SKM-1 treated with dmso at 0.1 percent for 144 hours (cell line): ENCODE measurements around the gene CD7.
A peak's percentile ranks its signal among the peaks of the same experiment; 100 is the strongest.

Source experiments
- DNase-seq: peaks from one replicate; lab custom pipeline; 2025; ENCODE audit not compliant: unreplicated experiment; lab: John Stamatoyannopoulos, UW

Gene CD7

DNA sequence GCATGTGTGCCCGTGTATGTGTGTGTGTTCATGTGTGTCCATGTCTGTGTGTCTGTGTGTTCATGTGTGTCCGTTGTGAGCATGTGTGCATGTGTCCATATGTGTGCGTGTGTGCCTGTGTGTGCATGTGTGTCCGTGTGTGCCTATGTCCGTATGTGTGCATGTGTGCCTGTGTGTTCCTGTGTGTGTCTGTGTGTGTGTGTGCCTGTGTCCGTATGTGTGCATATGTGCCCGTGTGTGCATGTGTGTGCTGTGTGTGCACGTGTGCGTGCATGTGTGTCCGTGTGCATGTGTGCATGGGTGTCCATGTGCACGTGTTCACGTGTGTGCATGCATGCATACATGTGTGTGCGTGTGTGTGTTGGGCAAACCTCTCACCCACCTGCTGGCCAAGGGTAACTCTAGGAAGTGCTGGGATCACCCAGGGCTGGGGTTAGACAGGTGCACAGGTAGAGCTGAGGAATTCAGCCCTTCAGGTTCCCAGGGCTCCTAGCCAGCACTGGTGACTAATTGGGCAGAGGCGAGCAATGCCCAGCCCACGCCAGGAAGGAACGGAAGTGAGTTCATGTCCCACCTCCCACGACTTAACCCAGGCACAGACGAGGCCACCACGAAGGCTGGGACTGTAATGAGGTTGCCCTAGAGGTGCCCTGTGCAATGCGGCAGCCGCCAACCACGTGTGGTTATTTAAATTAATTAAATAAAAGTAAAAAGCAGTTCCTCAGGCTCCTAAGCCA is 35.7 kb downstream of the CD7 start:
- DNase-seq: no peak

DNA sequence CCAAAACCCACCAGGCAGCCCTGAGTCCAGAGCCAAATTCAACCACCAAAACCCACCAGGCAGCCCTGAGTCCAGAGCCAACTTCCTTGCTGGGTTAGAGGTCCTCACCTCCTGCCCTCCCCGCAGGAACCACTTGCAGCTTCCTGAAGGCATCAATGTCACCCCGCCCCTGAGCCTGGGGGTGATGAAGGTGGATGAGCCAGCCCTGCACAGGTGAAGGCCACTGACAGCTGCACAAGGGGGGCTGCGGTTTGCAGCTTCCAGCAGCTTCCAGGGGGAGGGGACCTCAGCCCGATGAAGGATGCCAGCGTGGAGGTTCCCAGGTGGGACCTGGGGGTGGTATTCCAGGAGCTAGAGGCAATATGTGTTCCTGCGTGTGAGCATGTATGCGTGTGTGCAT is 36.3 kb downstream of the CD7 start:
- no peak for DNase-seq

DNA sequence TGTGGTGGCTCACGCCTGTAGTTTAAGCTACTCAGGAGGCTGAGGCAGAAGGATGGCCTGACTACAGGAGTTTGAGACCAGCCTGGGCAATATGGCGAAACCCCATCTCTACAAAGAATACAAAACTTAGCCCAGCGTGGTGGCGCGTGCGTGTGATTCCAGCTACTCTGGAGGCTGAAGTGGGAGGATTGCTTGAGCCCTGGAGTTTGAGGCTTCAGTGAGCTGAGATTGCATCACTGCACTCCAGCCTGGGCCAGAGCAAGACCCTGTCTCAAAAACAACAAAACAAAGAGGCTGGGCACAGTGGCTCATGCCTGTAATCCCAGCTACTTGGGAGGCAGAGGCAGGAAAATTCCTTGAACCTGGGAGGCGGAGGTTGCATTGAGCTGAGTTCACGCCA is 36.9 kb downstream of the CD7 start:
- DNase-seq: no peak

DNA sequence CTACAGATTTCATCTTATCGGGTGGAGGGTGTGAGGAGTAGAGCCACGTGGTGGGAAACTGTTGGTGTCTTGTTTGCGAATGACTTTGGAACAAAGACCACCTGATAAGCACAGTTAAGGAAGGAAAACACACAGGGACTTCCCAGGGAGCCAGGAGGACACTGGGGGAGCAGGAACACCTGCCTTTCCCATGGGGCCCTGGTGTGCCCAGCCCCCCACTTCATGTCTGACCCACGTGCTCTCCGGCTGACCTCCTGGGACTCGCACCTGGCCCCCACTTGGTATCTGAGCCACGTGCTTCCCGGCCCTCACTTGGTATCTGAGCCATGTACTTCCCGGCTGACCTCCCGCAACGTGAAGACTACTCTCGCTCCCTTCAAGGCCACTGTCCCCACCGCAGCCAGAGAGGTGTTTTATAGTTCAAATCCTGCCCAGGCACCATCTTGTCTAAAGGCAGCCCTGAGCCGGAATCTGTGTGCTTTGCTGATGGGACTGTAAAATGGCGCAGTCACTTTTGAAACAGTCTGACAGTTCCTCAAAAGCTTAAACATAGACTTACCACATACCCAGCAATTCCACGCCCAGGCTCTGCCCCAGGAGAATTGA is 38.5 kb downstream of the CD7 start:
- DNase-seq: peak; percentile 82

DNA sequence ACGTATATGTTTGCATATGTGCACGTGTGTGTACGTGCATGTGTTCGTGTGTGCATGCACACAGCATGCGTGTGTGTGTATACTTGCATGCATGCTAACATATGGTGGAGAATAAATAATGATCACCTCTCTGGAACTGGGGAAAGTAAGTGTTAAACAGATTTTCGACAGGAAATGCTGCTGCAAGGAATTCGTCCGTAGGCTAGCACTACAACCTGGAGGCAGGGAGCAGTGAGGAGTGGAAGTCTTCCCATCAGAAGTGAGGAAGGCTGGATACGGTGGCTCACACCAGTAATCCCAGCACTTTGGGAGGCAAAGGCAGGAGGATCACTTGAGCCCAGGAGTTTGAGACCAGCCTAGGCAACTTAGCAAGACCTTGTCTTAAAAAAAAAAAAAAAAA is 39.1 kb downstream of the CD7 start:
- no peak for DNase-seq

DNA sequence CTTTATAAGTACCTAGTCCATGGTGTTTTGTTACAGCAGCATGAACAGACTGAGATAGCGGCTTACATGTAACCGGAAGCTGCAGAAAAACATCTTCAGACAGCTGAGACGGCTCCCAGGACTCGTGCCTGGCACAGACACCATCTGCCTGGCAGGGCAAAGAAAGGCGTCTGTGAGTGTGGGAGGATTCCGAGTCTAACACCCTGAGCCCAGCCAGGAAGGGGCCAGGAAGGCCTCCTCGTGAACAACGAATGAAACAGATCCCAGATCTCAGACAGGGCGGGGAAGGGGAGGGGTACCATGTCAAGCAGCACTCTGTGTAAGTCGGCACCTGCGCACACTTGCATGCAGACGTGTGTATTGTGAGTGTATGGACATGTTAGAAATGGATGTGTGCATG is 39.6 kb downstream of the CD7 start:
- no peak for DNase-seq

DNA sequence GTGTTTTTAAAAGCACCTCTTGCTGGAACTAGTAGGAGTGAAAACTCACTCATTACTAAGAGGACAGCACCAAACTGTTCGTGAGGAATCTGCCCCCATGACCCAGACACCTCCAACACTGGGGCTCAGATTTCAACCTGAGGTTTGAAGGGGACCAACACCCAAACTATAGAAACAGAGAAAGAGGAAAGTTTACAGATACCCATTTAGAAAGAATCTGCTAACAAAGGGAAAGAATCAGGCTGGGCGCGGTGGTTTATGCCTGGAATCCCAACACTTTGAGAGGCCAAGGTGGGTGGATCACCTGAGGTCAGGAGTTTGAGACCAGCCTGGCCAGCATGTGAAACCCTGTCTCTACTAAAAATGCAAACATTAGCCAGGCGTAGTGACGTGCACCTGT is 40.5 kb downstream of the CD7 start:
- DNase-seq: no peak

DNA sequence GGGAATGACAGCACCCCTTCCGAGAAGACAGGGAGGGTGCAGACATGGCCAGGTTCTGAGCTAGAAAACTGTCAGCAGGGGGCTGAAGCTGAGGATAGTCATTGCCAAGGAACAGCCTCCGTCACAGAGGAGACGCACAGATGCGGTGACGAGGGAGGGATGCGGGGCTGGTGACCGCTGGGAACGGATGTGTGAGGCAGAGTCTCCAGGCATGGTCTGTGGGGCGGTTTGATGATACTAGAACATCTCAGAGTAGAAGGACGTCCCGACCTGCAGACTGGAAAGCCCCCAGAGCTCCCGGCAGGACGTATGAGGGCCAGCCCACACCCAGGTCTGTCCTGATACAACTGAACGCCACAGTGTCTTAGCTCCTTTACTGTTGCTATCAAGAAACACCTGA is 42.1 kb downstream of the CD7 start:
- DNase-seq: no peak

DNA sequence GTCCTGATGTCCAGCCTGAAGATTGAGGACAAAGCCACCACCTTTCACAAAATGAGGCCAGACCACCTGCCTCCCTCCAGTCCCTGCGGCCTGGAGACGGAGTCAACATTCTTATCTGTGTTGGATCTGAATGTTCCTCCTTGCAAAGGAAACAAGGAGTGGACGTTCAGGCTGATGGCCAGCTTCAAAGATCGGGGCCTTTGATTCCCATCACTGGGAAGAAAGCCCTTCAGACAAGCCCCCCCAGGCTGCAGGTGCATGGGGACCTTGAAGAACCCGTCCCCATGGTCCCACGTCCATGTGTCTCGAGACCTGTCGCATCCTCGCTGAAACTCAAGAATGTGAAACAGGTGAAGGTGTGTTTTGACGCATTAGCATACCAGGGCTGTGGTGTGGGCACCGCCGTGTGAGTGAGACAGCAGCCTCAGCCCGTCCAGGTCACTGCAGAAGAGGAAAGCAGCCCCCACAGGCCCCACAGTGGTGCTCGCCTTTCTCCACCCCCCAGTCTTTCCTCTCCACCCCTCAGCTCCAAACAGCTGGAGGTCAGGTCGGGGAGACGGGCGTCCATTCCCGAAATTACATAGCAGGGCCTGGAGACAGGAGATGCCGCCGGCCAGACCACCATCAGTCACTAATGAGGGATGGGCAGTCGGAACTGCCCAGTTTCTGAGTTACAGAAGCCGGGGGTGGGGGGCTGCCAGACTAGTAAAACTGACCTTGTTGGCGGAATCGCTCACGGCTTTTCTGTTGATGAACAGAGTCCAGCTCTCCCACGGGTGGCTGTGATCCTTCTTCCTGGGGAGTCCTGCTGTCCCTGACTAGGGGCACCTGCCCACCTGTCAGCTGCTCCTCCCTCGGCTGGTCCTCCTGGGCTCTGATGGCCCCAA is 43.0 kb downstream of the CD7 start:
- no peak for DNase-seq

DNA sequence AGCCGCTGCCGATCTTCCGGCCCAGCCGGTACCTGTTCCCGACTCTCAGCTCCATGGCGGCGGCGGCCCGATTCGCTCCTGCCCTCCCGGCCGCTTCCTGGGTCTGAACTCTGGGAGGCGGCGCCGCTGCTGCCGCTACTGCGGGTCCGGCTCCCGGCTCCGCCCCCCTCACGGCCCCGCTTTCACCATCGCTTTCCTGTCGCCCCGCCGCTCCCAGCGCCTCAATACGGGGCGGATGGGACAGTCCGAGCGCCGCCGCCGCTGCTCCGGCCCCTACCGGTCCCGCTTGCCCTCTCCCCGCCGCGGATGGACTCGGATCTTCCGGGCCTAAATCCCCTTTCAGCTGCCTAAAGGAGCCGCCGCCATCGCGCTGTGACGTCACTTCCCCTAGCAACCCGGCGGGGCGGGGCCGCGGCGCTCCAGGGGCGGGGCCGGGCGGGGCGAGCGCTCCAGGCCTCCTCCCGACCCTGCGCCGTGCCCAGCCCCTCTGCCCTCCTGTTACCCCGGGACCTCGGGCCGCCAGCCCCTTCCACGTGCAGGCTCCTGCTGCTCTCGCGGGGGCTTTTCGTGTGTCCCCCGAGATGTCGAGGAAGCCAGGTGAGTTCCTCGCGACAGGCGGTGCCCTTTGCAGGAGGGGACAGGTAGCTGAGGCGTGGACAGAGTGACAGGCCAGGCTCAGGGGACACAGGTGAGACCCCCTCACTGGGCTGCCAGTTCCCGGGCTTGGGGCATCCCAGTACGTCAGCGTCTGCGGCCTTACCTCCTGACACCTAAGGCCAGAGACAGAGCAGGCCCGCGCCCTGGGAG is 43.9 kb downstream of the CD7 start, which contains the start of gene CSNK1D:
CSNK1D (minus strand) TSS at position 374 of the 807 bp plus-strand sequence; CDS start at position 55, 319 bp downstream.
- peak; percentile 84 for DNase-seq

DNA sequence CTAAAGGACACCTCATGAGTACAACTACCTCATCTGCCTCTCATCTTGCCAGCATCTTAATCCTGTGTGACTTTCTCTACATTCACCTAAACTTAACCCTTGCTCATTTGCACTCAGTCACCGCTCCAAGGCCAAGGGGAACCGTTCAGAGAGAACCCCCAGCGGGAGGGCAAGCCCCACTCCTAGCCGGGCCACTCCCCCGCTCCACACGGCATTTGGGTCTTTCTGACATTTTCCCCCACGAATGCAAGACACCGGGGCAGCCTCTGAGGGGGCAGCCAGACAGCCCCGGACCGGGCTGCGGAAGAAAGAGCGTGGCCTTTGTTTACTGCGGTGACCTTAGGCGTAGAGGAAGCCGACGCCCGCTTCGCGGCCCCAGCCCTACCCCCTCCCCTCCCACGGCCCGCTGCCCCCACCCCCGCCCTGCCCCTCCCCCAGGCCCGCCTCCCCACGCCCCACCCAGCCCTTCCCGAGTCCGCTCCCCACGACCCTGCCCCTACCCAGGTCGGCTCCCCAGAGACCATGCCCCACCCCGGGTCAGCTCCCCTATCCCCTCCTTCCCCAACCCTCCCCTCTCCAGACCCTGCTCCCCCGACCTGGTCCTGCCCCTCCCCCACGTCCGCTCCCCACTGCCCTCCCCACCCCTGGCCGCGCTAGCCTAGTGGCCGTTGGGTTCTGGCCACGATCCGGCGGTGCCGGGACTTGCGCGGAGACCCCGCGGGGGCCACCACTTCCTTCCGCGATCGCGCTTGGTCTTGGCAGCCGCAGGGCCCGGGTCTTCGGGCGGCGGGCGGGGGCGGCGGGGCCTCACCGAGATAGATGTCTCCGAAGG is 44.7 kb downstream of the CD7 start:
- peak; percentile 11 for DNase-seq

DNA sequence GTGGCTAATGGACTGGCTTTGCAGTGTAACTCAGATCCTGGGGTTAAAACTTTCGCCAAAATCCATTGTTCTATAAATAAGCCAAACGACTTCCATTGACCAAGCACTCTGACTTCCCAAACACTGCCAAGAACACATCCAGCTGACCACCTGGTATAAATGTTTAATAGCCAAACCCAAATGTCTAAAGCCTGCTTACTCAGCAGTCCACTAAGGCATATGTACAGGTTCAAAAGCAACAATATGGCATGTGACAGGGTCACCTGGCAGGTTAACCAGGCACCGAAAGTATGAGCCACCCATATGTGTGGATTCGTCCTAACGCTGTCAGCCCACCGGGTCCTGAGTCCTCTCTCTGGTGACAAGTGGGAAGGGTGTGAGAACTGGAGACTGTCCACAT is 46.0 kb downstream of the CD7 start:
- no peak for DNase-seq

DNA sequence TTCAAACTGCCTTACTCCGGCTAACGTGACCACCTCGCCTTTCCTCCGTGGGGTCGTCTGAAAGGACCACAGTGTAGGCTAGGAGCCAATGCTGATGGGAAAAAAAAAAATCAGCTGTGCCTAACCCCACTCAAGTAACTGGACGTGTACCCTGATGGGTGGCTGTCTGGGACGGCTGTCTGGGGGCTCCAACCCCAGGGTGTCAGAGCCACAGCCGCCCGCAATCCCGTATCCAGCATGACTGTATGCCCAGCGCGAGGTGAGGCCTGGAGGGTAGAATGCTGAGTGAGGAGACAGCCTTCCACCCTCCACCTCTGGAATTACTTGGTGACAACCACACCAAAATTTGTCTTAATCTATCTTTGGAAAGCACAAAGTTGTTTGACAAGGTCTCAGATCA is 46.8 kb downstream of the CD7 start:
- no peak for DNase-seq

DNA sequence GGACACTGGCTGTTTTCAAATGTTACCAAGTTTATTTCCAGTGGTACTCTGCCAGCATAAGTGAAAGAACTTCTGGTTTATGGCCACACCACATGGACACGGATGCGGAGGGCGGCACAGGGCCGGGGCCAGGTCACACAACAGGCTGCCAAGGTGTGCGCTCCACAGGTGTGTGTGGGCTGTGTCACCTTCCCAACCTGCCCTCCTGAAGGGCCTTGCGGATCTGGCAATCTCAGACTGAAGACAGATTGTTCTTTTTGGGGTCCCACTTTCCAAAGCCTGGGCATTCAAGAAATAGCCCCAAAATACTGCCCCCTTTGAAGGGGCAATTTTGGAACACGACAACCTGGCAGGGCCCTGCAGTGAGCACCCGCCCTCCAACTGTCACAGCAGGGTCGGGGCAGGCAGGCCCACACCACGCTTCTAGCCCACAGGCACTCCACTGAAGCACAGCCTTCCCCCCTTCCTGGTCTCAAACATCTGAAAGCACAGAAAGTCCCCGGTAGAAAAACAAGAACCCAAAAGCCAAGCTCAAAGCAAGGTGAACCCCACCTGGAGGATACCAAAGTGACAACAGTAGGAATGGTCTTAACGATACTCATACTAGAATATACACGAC is 47.4 kb downstream of the CD7 start:
- no peak for DNase-seq

DNA sequence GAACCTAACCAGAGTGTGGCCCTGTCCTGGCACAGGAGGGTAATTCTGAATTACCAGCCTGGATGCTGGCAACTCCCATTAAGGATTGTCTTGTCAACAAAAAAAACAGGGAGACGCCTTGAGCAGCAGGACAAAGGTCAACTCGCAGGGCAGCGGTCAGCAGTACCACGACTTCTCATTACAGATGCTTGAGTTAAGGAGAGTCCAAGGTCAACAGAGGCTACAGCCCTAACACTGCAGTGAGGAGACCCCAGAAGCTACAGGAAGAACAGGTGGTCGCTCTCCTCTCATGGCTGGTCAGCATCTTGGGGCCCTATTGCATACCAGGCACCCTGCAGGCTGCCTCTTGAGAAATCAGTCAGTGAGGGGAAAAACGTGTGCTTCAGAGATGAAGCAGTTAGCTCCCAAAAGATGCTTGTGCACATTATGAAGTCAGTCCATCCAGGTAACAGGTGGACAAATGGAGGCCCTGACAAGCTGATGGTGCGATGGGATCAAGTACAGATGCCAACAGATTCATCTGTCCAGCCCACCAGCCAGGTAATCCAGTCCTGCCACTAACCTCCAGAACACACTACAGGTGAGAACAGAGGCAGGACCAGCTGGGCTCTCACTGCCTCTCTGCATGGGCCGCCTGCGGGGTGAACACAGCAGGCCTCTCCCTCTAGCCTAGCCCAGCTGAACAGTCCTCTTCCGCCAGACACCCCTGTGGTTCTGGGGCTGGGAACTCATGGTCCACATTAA is 48.1 kb downstream of the CD7 start:
- DNase-seq: no peak

DNA sequence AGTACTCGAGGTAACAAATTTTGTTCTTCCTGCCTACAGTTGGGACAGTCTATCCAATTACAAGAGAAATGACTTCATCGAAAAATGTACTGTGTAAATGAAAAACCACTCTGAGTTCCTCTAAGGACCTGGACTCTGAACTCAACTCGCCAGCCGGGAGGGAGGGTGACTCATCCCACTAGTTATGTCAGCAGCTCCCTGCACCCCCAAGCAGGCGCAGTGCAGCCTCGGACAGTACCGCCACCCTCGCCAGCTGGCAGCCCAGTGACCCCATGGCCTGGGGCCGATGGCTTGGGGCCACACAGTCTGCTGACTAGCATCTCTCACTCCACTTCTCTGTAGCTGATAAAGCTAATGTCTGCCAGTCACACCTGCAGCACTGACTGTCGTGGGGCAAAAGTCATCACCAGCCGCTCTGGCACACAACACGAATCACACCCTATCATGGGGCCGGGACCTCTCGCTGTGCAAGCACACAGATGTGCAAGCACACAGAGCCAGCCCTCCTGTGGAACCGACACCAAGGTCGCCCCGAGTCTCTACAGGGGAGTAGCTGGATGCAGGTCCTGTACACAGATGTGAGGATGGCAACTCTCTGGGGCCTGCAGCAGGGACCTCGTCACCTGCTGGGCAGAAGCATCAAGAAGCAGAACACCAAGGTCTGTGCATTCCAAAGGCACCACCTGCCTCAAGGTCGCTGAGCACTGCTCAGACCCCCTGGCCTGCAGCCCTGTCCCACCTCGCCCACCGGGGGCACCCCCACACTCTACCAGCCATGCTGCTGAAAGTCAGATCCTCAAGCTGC is 49.6 kb downstream of the CD7 start:
- DNase-seq: no peak

DNA sequence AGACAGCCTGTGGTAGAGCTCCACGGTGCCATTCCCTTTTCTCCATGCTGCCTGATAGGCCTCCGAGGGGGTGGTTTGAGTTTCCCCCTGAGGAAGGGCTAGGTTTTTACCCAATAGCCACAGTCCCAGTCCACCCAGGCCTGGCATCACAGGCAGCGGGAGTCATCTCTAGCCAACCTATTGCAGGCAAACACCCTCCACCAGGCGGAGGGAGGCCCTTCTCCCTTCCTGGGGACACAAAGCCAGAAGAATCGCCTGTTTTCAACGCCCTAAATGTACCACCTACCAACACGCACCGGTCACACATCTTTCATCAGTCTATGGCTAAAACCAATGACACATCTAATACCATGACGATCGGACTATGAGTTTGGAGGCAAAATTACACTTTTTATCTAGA is 51.3 kb downstream of the CD7 start:
- no peak for DNase-seq
